Dermis blood vessel endothelial cell (primary cell): ENCODE data around the gene TRIM50. TPM values are rescaled to one million over a fixed set of nuclear protein-coding genes. Genes with fewer than 3 reads are reported as not detected.
A peak's percentile ranks its signal among the peaks of the same experiment; 100 is the strongest.
"Not testable (repeated sequence)": the region's sequence is repeated elsewhere in the genome, so short reads cannot be mapped to it uniquely, and the experiment has no call there.

Experiments
- DNase-seq: peaks from one replicate; pipeline ENCODE4 v3.0.0; 2010
- total RNA-seq: library from RNA; depleted of rRNA; stranded (reverse); fragments of >200 nt; gene quantifications from 2 replicates; pipeline ENCODE4 v1.2.3, GENCODE V29; 2014

TRIM50 gene
- total RNA-seq, 1 donor from 2014 or later = under 0.01 TPM

DNA sequence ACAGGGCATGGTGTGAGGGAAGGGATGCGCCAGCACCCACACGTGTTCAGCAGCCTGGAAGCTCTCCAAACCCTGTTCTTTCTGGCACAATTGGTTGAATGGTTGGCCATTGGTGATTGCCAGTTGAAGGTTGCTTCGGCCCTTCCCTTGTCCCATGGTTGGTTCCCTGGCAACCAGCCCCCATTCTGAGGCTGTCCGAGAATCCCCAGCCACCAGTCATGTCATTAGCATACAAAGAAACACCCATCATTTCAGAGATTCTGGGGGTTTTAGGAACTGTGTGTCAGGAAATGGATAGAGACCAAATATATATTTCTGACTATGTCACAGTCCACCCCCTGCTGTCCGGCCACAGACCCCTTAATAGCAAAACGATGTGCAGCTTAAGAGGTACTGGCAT lies 21.9 kb upstream of the TRIM50 start:
- DNase-seq = no peak

- no peak for DNase-seq
These were observed 18.1 kb upstream of the TRIM50 start for GRCh38 chr7:73345951-73346350.

DNA sequence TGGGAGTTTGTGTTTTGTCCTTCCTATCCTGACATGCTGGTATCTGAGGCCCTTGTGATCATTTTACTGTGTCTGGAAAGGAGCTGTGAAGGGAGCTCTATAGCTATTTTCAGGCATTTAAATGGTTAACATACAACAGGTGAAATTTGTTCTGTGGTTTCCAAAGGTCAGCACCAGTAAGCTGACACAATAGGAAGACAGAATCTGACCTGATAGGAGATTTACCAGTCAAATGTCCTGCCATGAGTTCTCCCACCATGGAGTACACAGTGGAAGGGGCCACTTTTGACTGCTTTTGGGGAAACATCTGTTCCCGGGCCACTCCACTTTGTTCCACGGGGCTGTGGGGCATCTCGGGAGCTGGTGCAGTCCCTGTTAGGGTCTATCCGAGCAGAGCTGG lies 17.7 kb upstream of the TRIM50 start:
- DNase-seq = no peak

GRCh38 chr7:73343671-73344380 lies 15.9 kb upstream of the TRIM50 start:
- no peak for DNase-seq

DNA sequence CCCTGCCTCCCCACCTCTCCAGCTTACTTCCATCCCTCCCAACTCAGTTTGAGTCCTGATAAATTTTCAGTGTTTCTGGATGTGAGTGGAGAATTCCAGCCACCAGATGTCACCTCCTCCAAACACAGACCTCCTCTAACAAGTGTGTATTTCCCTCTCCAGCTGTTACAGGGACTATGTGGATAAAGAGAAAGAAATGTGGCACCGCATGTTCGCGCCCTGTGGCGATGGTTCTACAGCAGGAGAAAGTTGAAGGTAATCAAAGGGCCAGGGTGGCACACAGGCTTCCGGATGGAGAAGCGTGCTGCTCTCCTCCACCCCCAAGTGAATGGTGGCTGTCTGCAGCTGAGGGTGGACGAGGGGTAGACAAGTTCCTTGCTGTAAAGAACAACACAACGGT lies 14.8 kb upstream of the TRIM50 start:
- DNase-seq = peak; percentile 70

DNA sequence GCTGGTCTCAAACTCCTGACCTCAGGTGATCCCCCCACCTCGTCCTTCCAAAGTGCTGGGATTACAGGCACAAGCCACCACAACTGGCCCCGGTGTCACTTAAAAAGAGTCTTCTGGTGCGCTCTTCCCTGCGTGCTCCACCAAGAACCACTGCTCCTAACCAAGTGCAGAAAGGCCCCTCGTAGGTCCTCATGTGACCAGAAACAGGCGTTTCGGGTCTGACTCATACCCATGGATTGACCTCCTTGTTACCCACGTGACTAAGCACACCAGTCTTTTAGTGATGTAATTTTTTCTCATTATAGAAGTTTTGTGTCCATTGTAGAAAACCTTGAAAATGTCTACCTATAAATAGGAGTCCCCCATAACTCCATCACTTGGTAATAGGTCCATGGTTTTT lies 14.0 kb upstream of the TRIM50 start:
- DNase-seq = peak; percentile 56

GRCh38 chr7:73340514-73340913 lies 12.6 kb upstream of the TRIM50 start:
- DNase-seq = no peak

- DNase-seq = no peak
These were observed 10.4 kb upstream of the TRIM50 start for GRCh38 chr7:73338321-73338720.

GRCh38 chr7:73332447-73332846 lies 4.6 kb upstream of the TRIM50 start:
- no peak for DNase-seq

DNA sequence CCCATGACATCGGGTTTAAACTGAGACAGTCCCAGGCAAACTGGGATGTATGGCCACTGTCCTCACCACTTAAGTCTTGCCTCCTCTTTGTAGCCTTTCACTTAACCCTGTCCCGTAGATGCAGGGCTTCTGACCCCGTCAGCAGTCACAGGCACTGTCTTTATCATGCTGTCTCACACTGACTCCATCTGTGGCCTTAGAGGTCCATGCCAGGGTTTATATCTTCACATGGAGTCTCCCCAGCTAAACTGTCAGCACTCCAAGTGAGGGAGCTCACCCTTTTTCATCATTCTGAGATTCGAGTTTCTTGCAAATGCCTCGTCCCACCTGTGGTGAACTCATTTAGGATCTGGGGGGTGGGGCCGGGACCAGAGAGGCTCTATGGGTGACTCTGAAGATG lies 2.9 kb upstream of the TRIM50 start:
- no peak for DNase-seq

- peak; percentile 33 for DNase-seq
These were observed 2.1 kb upstream of the TRIM50 start for GRCh38 chr7:73329861-73330581.

DNA sequence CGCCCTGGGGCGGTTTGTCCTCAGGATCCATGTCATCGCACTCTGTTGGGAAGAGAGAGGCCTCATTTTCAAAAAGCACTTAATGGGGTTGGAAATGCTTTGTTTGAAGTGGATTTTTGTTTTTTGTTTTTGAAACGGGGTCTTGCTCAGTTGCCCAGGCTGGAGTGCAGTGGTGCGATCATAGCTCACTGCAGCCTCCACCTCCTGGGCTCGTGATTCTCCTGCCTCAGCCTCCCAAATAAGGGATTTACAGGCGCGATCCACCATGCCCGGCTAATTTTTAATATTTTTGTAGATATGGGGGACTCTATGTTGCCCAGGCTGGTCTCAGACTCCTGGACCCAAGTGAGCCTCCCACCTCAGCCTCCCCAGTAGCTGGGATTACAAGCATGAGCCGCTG lies 814 bp upstream of the TRIM50 start:
- DNase-seq = no peak

DNA sequence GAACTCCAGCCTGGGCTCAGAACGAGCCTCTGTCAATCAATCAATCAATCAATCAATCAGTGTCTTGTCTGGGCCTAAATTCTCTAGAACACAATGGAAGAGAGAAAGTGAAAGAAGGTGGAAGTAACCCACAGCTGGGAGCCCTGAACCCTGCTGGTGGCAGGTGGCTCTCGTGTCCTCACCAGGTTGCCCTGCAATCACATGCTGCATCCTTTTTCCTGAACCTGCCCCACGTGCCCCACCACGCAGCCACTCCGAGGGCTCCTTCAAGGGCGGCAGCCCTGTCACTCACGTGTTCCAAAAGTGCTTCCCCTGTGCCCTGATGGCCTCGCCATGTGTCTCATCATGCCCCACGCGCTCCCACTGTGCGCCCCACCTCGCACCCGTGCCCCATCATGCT lies 433 bp downstream of the TRIM50 start:
- not testable (repeated sequence) for DNase-seq

DNA sequence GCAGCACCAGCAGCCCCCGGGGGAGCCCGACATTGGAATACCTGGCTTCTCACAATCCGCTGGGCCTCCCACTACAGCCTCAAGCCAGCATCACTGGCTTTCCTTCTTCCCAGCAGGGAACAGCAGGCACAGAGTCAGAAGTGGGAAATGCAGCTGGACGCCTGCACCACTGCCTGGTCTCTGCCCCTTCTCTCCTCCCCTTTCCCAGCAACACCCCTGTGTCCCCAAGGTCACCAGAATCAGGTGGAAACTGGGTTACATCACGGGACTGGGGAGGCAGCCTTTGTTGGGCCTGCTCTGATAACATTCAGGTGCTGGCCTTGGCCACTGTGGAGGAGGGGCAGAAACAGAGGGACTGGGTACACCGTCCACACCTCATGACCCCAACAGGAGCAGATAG lies 2.5 kb downstream of the TRIM50 start:
- not testable (repeated sequence) for DNase-seq

GRCh38 chr7:73324081-73324845 lies 3.6 kb downstream of the TRIM50 start:
- peak; percentile 69 for DNase-seq

- not testable (repeated sequence) for DNase-seq
These were observed 4.3 kb downstream of the TRIM50 start for GRCh38 chr7:73323434-73324080.

GRCh38 chr7:73320009-73320408 lies 7.9 kb downstream of the TRIM50 start:
- not testable (repeated sequence) for DNase-seq

DNA sequence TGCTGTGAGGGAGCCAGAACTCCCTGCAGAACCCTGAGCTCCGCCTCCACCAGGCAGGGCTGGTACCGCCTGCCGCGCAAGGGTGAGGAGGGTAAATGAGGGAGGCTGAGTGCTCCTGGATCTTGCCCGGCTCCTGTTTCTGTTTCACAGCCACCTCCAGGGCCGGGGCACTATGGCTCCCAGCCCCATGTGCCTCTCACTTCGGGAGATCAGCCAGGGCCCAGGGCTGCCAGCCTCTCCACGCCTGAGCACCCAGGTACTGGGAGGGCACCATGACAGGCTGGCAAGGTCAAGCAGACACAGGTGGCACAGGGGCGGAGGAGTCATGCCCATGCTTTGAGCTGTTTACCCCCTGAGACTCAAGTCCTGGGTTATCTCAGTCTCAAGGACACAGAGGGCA lies 8.3 kb downstream of the TRIM50 start:
- not testable (repeated sequence) for DNase-seq

DNA sequence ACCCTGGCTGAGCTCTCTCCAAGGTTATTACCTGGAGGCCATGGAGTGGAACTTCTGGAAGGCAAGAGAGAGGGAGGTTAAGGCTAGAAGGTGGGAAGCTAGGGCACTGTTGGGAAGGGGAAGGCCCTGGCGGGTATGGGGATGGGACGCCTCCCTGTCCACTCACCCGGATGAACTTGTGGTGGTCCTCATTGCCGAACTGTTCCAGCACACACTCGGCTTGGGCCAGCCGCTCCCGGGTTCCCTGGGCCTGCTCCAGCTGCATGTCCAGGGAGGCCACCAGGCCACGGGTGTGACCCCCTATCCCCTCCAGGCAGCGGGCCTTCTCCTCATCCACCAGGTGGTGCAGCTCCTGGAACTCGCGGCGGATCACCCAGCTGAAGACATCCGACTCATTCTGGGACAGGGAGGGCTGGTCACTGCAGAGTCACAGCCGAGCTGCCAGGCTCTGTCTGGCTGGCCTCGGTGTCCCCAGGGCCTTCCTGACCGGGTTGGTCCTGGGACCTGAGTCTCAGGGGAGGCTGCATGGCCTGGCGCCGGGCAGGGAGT lies 9.2 kb downstream of the TRIM50 start:
- not testable (repeated sequence) for DNase-seq

DNA sequence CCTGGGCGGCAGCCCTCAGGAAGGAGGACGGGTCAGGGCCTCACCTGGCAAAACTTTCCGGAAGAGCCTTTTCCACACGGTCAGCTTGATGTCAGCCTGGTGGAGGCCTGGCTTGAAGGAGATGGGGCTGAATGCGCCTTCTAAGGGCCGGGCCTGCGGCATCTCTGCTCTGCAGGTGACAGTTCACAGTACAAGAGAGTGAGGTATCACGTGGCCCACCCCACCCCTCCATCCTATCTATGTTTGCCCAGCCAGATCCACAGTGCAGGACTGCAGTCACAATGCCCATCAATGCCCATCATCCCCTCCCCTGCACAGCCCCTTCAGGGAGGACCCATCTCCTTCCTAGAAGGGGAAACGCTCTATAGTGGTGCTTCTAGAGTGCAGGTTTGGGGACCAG lies 11.4 kb downstream of the TRIM50 start:
- DNase-seq = no peak

DNA sequence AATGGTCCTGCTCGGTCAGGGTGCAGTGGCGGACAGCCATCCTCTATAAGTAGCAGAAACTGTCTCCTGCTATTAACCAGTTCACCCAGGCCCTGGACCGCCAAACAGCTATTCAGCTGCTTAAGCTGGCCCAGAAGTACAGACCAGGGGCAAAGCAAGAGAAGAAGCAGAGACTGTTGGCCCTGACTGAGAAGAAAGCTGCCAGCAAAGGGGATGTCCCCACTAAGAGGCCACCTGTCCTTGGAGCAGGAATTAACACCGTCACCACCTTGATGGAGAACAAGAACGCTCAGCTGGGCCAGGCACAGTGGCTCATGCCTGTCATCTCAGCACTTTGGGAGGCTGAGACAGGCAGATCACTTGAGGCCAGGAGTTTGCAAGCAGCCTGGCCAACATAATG lies 13.6 kb downstream of the TRIM50 start:
- DNase-seq = no peak

DNA sequence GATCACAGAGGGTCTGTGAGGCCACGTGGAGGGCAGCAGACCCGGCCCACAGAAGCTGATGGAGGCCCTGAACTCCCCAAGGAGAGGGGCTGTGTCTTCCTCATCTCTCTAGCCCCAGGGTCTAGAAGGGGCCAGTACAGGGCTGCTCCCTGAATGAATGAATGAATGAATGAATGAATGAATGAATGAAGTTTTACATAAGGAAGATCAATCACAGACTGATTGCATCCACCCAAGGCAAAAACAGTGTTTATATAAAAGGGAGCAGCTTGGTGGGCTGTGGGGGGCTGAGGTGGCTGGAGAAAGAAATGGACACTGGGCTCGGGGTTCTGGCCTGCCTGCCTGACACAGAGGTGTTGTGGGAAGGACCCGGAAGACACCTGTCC lies 14.4 kb downstream of the TRIM50 start:
- DNase-seq = no peak
